Measurements from ENCODE around the gene KCNJ14.

KCNJ14 gene

GRCh38 chr19:48445606-48446481, 9.5 kb upstream of the KCNJ14 start, which contains the start of gene GRWD1:
GRWD1 (plus strand) TSS chr19:48445983; CDS start chr19:48446006, 23 bp downstream.
- DNase-seq (ENCODE audit: low read depth in 2 of 2) = peak; percentile 89

- no peak for DNase-seq (ENCODE audit: low read depth in 2 of 2)
Measured at GRCh38 chr19:48446579-48446978, 8.8 kb upstream of the KCNJ14 start.

GRCh38 chr19:48448563-48448962, 6.8 kb upstream of the KCNJ14 start:
- no peak for DNase-seq (ENCODE audit: low read depth in 2 of 2)

GRCh38 chr19:48450441-48450840, 4.9 kb upstream of the KCNJ14 start:
- DNase-seq (ENCODE audit: low read depth in 2 of 2) = no peak

- DNase-seq (ENCODE audit: low read depth in 2 of 2) = no peak
Measured at GRCh38 chr19:48450863-48451262, 4.5 kb upstream of the KCNJ14 start.

- no peak for DNase-seq (ENCODE audit: low read depth in 2 of 2)
Measured at GRCh38 chr19:48451624-48452023, 3.8 kb upstream of the KCNJ14 start.

GRCh38 chr19:48452289-48453190, 2.8 kb upstream of the KCNJ14 start:
- no peak for DNase-seq (ENCODE audit: low read depth in 2 of 2)

- no peak for DNase-seq (ENCODE audit: low read depth in 2 of 2)
Measured at GRCh38 chr19:48454150-48454730, 1.1 kb upstream of the KCNJ14 start.

- no peak for DNase-seq (ENCODE audit: low read depth in 2 of 2)
Measured at GRCh38 chr19:48455908-48456562, 661 bp downstream of the KCNJ14 start.

- DNase-seq (ENCODE audit: low read depth in 2 of 2) = no peak
Measured at GRCh38 chr19:48456864-48457263, 1.5 kb downstream of the KCNJ14 start.

- DNase-seq (ENCODE audit: low read depth in 2 of 2) = no peak
Measured at GRCh38 chr19:48458016-48458415, 2.6 kb downstream of the KCNJ14 start.

GRCh38 chr19:48461651-48461981, 6.2 kb downstream of the KCNJ14 start:
- DNase-seq (ENCODE audit: low read depth in 2 of 2) = no peak

GRCh38 chr19:48461982-48462655, 6.7 kb downstream of the KCNJ14 start:
- DNase-seq (ENCODE audit: low read depth in 2 of 2) = no peak

GRCh38 chr19:48465215-48465614, 9.8 kb downstream of the KCNJ14 start:
- DNase-seq (ENCODE audit: low read depth in 2 of 2) = no peak

- DNase-seq (ENCODE audit: low read depth in 2 of 2) = no peak
Measured at GRCh38 chr19:48466561-48467325, 11.4 kb downstream of the KCNJ14 start.

- peak; percentile 100 for DNase-seq (ENCODE audit: low read depth in 2 of 2)
Measured at GRCh38 chr19:48468772-48469288, 13.5 kb downstream of the KCNJ14 start.

GRCh38 chr19:48469289-48469881, 14.0 kb downstream of the KCNJ14 start, which contains the start of gene CYTH2:
CYTH2 (plus strand) TSS chr19:48469369; CDS start chr19:48469508, 139 bp downstream.
- DNase-seq (ENCODE audit: low read depth in 2 of 2) = peak; percentile 53 to 57

GRCh38 chr19:48469934-48470680, 14.7 kb downstream of the KCNJ14 start:
- no peak for DNase-seq (ENCODE audit: low read depth in 2 of 2)

GRCh38 chr19:48470856-48471255, 15.5 kb downstream of the KCNJ14 start:
- DNase-seq (ENCODE audit: low read depth in 2 of 2) = no peak
